OCI-LY3 (cell line): ENCODE data around the gene ZER1.
"Not testable (repeated sequence)": the region's sequence is repeated elsewhere in the genome, so short reads cannot be mapped to it uniquely, and the experiment has no call there.

Experiments
- CTCF ChIP-seq: fragments of 200-600, 300-600 bp; sonication (generic); IDR thresholded peaks from 2 replicates; pipeline ENCODE4 v1.5.1; 2014; ENCODE audit warnings: antibody characterized with exemption, low read length, low read depth
- EZH2phosphoT487 ChIP-seq: fragments of 200-600 bp; shearing (Covaris generic); IDR thresholded peaks from 2 replicates; pipeline ENCODE4 v1.6.1; 2018; ENCODE audit warnings: antibody characterized with exemption, mixed run types, low read depth

GRCh38 chr9:128693738-128694137 is 78.0 kb downstream of the ZER1 start:
- not testable (repeated sequence) for TF ChIP-seq CTCF, EZH2phosphoT487
